GM18502 (cell line): ENCODE data around the gene FLRT2.

Source experiments
- ATAC-seq: cut with Tn5 transposase; IDR thresholded peaks from one replicate; pipeline ENCODE4 v1.9.1; 2021; ENCODE audit warnings: mild to moderate bottlenecking; ENCODE audit not compliant: unreplicated experiment, poor library complexity

The FLRT2 gene

GRCh38 chr14:85529803-85530574 lies at the start of gene FLRT2:
Gene FLRT2 (plus strand): TSS chr14:85530144. CDS start chr14:85621515, 91,371 bp downstream.
- ATAC-seq: no peak

GRCh38 chr14:85481471-85481870 lies 48.5 kb upstream of the FLRT2 start:
- no peak for ATAC-seq

- ATAC-seq: no peak
These were observed 47.4 kb upstream of the FLRT2 start for GRCh38 chr14:85482552-85482951.

- no peak for ATAC-seq
These were observed 46.9 kb upstream of the FLRT2 start for GRCh38 chr14:85483037-85483436.

GRCh38 chr14:85483652-85484051 lies 46.3 kb upstream of the FLRT2 start:
- no peak for ATAC-seq

GRCh38 chr14:85487215-85487614 lies 42.7 kb upstream of the FLRT2 start:
- ATAC-seq: no peak

GRCh38 chr14:85501751-85502150 lies 28.2 kb upstream of the FLRT2 start:
- no peak for ATAC-seq

GRCh38 chr14:85508863-85509262 lies 21.1 kb upstream of the FLRT2 start:
- ATAC-seq: no peak

- ATAC-seq: no peak
These were observed 17.5 kb upstream of the FLRT2 start for GRCh38 chr14:85512451-85512850.

- no peak for ATAC-seq
These were observed 15.5 kb upstream of the FLRT2 start for GRCh38 chr14:85514487-85514886.

GRCh38 chr14:85516239-85517113 lies 13.5 kb upstream of the FLRT2 start:
- no peak for ATAC-seq

- no peak for ATAC-seq
These were observed 12.7 kb upstream of the FLRT2 start for GRCh38 chr14:85517114-85517688.

- ATAC-seq: no peak
These were observed 10.2 kb upstream of the FLRT2 start for GRCh38 chr14:85519661-85520305.

GRCh38 chr14:85520581-85520980 lies 9.4 kb upstream of the FLRT2 start:
- ATAC-seq: no peak

- ATAC-seq: no peak
These were observed 6.3 kb upstream of the FLRT2 start for GRCh38 chr14:85523624-85524023.

- ATAC-seq: no peak
These were observed 2.9 kb upstream of the FLRT2 start for GRCh38 chr14:85527006-85527405.

GRCh38 chr14:85527445-85528035 lies 2.4 kb upstream of the FLRT2 start:
- ATAC-seq: no peak

GRCh38 chr14:85528080-85528896 lies 1.7 kb upstream of the FLRT2 start:
- ATAC-seq: no peak

- ATAC-seq: no peak
These were observed 880 bp upstream of the FLRT2 start for GRCh38 chr14:85528897-85529631.
